Naive thymus-derived CD8-positive, alpha-beta T cell (primary cell): Measurements from ENCODE around the gene CAPN12. TPM values are rescaled to one million over a fixed set of nuclear protein-coding genes. Genes with fewer than 3 reads are reported as not detected.

Source experiments
- ATAC-seq, 2 donors: fragments of 150-1000 bp; cut with Tn5 transposase in 1 of 2; sonication (Bioruptor Pico), chemical (Tn5 transposase) in 1 of 2; 1 replicate in 1 of 2; 2 replicates in 1 of 2; pipeline ENCODE4 v1.10.0; 2021; ENCODE audit warnings: mild to moderate bottlenecking in 2 of 2, moderate library complexity in 2 of 2
- POLR2A ChIA-PET: fragments of 350-600 bp; sonication (Branson Sonifier 250); formaldehyde crosslinking; loops from one replicate; lab custom pipeline; 2021; ENCODE audit warnings: antibody characterized with exemption; lab: Charles Lee
- DNase-seq, 10 donors: peaks; one replicate each; pipeline versions ENCODE4 v3.0.0 to v3.0.0-alpha.2; 2020 to 2022
- H3K27ac Mint-ChIP-seq, 10 donors: one replicate each; pipeline ENCODE4 v1.8.0; 2020 to 2022; ENCODE audit warnings: mild to moderate bottlenecking in 10 of 10, mixed read lengths in 10 of 10, moderate library complexity in 4 of 10, inconsistent platforms in 1 of 10
- H3K27me3 Mint-ChIP-seq, 5 donors: one replicate each; pipeline ENCODE4 v1.8.0; 2021 to 2022; ENCODE audit warnings: mixed read lengths in 5 of 5
- H3K36me3 Mint-ChIP-seq, 3 donors: one replicate each; pipeline ENCODE4 v1.8.0; 2020 to 2022; ENCODE audit warnings: mixed read lengths in 3 of 3, mild to moderate bottlenecking in 2 of 3, inconsistent platforms in 1 of 3
- H3K4me1 Mint-ChIP-seq, 4 donors: one replicate each; pipeline ENCODE4 v1.8.0; 2021 to 2022; ENCODE audit warnings: mixed read lengths in 4 of 4
- H3K4me3 Mint-ChIP-seq, 10 donors: one replicate each; pipeline ENCODE4 v1.8.0; 2020 to 2022; ENCODE audit warnings: mild to moderate bottlenecking in 10 of 10, mixed read lengths in 10 of 10, moderate library complexity in 6 of 10, inconsistent platforms in 1 of 10
- H3K9me3 Mint-ChIP-seq, 9 donors: one replicate each; pipeline ENCODE4 v1.8.0; 2020 to 2022; ENCODE audit warnings: mixed read lengths in 9 of 9, mild to moderate bottlenecking in 3 of 9, inconsistent platforms in 1 of 9, moderate library complexity in 1 of 9
- polyA plus RNA-seq, 3 donors: library from polyadenylated mRNA; unstranded; fragments of 300-500 nt; fragmentation: Illumina TruSeq; gene quantifications; one replicate each; pipeline ENCODE4 v1.2.3, GENCODE V29; 2021
- total RNA-seq, 8 experiments: library from RNA in 2 of 8; stranded (reverse) in 2 of 8; gene quantifications; one replicate each; pipeline ENCODE4 v1.2.3 and lab custom pipeline; 2021 to 2026

CAPN12 gene
- total and polyA plus RNA-seq, 5 experiments from 2014 or later: 2.0 to 8.2 (median 6.2) TPM

- Mint-ChIP-seq H3K36me3 (no peaks in the 10 kb centered on the region), H3K4me1 (peaks cover 16 to 72% (median 49%) of the 10 kb centered on the region in 4 donors)
Measured at GRCh38 chr19:38734426-38735256, 9.6 kb downstream of the CAPN12 start.

DNA sequence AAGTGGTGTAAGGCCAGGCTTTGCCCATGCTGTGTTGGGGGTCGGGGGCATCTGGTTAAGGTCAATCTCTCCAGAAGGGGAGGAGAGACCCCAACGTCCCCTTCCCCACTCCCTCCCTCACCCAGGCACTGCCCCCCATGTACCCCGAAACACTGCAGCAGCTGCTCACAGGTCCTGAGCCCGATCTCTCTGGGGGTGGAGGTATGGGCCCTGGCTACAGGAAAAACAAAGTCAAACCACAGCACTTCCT, 10.2 kb downstream of the CAPN12 start:
- H3K4me1 Mint-ChIP-seq: peaks cover 15 to 68% (median 48%) of the 10 kb centered on the region in 4 donors
- peak in 1 of 2 donors; percentile 21 for ATAC-seq
- POLR2A ChIA-PET: interaction anchor here (0.8 to 2.6 kb wide), 6 partner anchors 35 to 153 kb away, joined by 3 to 16 read pairs (median 4); partner anchors contain the start of gene RINL
- H3K4me3 Mint-ChIP-seq: peak overlapping the region; percentile 71 to 86 (median 77)
- no peaks in the 10 kb centered on the region for H3K36me3 Mint-ChIP-seq
- H3K27ac Mint-ChIP-seq: peak overlapping the region in 9 of 10 donors; percentile 44 to 92 (median 82)
- peaks cover 0 to 3% (median 0%) of the 10 kb centered on the region in 5 donors for H3K27me3 Mint-ChIP-seq
- no peaks in the 10 kb centered on the region for H3K9me3 Mint-ChIP-seq
- no peak for DNase-seq

More at GRCh38 chr19:38734426-38735256, 9.6 kb downstream of the CAPN12 start:
- Mint-ChIP-seq H3K27me3 (peaks cover 0 to 3% (median 0%) of the 10 kb centered on the region in 5 donors), H3K4me3 (peak overlapping the region; percentile 71 to 86 (median 77)), H3K9me3 (no peaks in the 10 kb centered on the region), H3K27ac (peak overlapping the region; percentile 44 to 92 (median 80))
- peak in 4 of 10 donors; percentile 24 to 48 (median 46) for DNase-seq
- ATAC-seq: peak; percentile 40 to 50
- POLR2A ChIA-PET: interaction anchor here (0.5 to 2.6 kb wide), 11 partner anchors 10 to 825 kb away, joined by 3 to 16 read pairs (median 4); partner anchors contain the start of genes CAPN12, HNRNPL, MRPS12 and RINL

GRCh38 chr19:38733493-38734175, 10.6 kb downstream of the CAPN12 start:
- no peak for ATAC-seq
- Mint-ChIP-seq H3K4me1 (peaks cover 15 to 63% (median 44%) of the 10 kb centered on the region in 4 donors), H3K27me3 (peaks cover 0 to 3% (median 0%) of the 10 kb centered on the region in 5 donors), H3K27ac (peak overlapping the region; percentile 28 to 92 (median 80)), H3K4me3 (peak overlapping the region in 7 of 10 donors; percentile 72 to 86 (median 79)), H3K36me3 (no peaks in the 10 kb centered on the region), H3K9me3 (no peaks in the 10 kb centered on the region)
- POLR2A ChIA-PET: interaction anchor here (0.8 to 2.6 kb wide), 7 partner anchors 10 to 196 kb away, joined by 3 to 16 read pairs (median 4); partner anchors contain the start of genes MRPS12, RINL and SARS2
- no peak for DNase-seq

- peak overlapping the region in 5 of 10 donors; percentile 28 to 89 (median 81) for H3K27ac Mint-ChIP-seq
- H3K4me3 Mint-ChIP-seq: peak overlapping the region in 1 of 10 donors; percentile 54
- H3K27me3 Mint-ChIP-seq: peaks cover 0 to 3% (median 0%) of the 10 kb centered on the region in 5 donors
- no peaks in the 10 kb centered on the region for H3K36me3 Mint-ChIP-seq
- no peaks in the 10 kb centered on the region for H3K9me3 Mint-ChIP-seq
- H3K4me1 Mint-ChIP-seq: peaks cover 14 to 60% (median 42%) of the 10 kb centered on the region in 4 donors
- POLR2A ChIA-PET: interaction anchor here (0.8 to 2.6 kb wide), 6 partner anchors 9 to 197 kb away, joined by 3 to 16 read pairs (median 4); partner anchors contain the start of genes MRPS12, RINL and SARS2
- DNase-seq (no peak), ATAC-seq (no peak)
Measured at GRCh38 chr19:38733241-38733492, 11.1 kb downstream of the CAPN12 start.

- POLR2A ChIA-PET: no interaction called here
- H3K36me3 Mint-ChIP-seq: peaks cover 0 to 4% (median 0%) of the 10 kb centered on the region in 3 donors
- no peaks in the 10 kb centered on the region for H3K27me3 Mint-ChIP-seq
- DNase-seq: no peak
- H3K9me3 Mint-ChIP-seq: no peaks in the 10 kb centered on the region
- H3K4me3 Mint-ChIP-seq: no peak overlapping the region
- H3K4me1 Mint-ChIP-seq: peaks cover 10 to 50% (median 37%) of the 10 kb centered on the region in 4 donors
- peak overlapping the region in 6 of 10 donors; percentile 42 to 87 (median 66) for H3K27ac Mint-ChIP-seq
- ATAC-seq: no peak
Measured at GRCh38 chr19:38731654-38732301, 12.5 kb downstream of the CAPN12 start.

DNA sequence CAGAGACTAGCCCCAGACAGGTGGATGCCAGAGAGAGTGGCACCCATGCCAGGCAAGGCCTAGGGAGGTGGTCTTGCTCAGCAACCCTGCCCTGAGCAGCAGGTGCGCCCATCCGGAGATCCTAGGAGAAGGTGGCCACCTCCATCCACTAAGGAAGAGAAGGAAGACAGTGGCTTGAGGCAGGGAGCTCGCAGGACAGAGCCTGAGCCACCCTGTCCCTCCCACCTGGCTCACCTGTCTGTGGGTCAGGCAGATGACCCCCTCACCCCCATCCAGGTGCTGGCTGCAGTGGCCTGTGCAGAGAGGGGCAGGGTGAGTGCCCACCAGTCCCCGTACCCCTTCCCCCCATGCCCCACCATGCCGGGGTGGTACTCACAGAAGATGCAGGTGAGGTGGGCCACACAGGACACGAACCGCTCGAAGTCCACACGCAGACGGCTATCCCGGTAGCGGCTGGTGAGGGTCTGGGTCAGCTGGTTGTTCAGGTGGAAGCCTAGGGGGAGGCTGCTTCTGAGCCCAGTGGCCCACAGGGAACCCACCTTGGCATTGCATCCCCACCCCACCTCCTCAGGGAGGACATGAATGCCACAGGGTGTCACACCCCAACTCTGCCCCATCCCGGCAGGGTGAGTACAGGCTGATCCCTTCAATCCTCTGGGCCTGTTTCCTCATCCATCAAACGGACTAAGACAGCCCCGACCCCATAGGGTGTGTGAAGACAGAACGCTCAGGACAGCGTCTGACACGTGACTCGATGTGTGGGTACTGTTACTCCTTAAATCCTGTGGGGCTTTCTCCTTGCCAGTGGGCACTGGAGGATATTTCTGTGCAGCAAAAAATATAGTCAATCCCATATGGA, 13.3 kb downstream of the CAPN12 start:
- no peaks in the 10 kb centered on the region for H3K9me3 Mint-ChIP-seq
- peaks cover 7 to 44% (median 38%) of the 10 kb centered on the region in 4 donors for H3K4me1 Mint-ChIP-seq
- peak overlapping the region in 2 of 10 donors; percentile 62 to 87 for H3K27ac Mint-ChIP-seq
- peaks cover 0 to 11% (median 0%) of the 10 kb centered on the region in 3 donors for H3K36me3 Mint-ChIP-seq
- no peaks in the 10 kb centered on the region for H3K27me3 Mint-ChIP-seq
- POLR2A ChIA-PET: no interaction called here
- no peak for ATAC-seq
- no peak overlapping the region for H3K4me3 Mint-ChIP-seq
- DNase-seq: peak in 1 of 10 donors; percentile 61

GRCh38 chr19:38730470-38730730, 13.9 kb downstream of the CAPN12 start:
- DNase-seq (peak in 1 of 10 donors; percentile 23), ATAC-seq (no peak)
- H3K9me3 Mint-ChIP-seq: no peaks in the 10 kb centered on the region
- H3K27ac Mint-ChIP-seq: peak overlapping the region in 2 of 10 donors; percentile 61 to 62
- peaks cover 7 to 44% (median 37%) of the 10 kb centered on the region in 4 donors for H3K4me1 Mint-ChIP-seq
- POLR2A ChIA-PET: no interaction called here
- H3K4me3 Mint-ChIP-seq: no peak overlapping the region
- H3K36me3 Mint-ChIP-seq: peaks cover 0 to 12% (median 0%) of the 10 kb centered on the region in 3 donors
- H3K27me3 Mint-ChIP-seq: no peaks in the 10 kb centered on the region

GRCh38 chr19:38729653-38730469, 14.4 kb downstream of the CAPN12 start:
- no peak overlapping the region for H3K4me3 Mint-ChIP-seq
- H3K9me3 Mint-ChIP-seq: no peaks in the 10 kb centered on the region
- DNase-seq (peak; percentile 61 to 88 (median 76)), ATAC-seq (peak; percentile 82 to 83)
- no peaks in the 10 kb centered on the region for H3K27me3 Mint-ChIP-seq
- POLR2A ChIA-PET: no interaction called here
- H3K4me1 Mint-ChIP-seq: peaks cover 6 to 38% (median 32%) of the 10 kb centered on the region in 4 donors
- H3K27ac Mint-ChIP-seq: peak overlapping the region in 4 of 10 donors; percentile 27 to 61 (median 50)
- peaks cover 0 to 14% (median 0%) of the 10 kb centered on the region in 3 donors for H3K36me3 Mint-ChIP-seq

GRCh38 chr19:38728752-38729541, 15.3 kb downstream of the CAPN12 start:
- Mint-ChIP-seq H3K27me3 (no peaks in the 10 kb centered on the region), H3K36me3 (peaks cover 0 to 16% (median 0%) of the 10 kb centered on the region in 3 donors), H3K4me3 (no peak overlapping the region), H3K9me3 (no peaks in the 10 kb centered on the region), H3K4me1 (peaks cover 4 to 29% (median 23%) of the 10 kb centered on the region in 4 donors), H3K27ac (no peak overlapping the region)
- peak in 1 of 10 donors; percentile 46 for DNase-seq
- POLR2A ChIA-PET: no interaction called here
- ATAC-seq: no peak

- Mint-ChIP-seq H3K4me1 (peaks cover 4 to 26% (median 15%) of the 10 kb centered on the region in 4 donors), H3K36me3 (peaks cover 0 to 17% (median 0%) of the 10 kb centered on the region in 3 donors), H3K4me3 (no peak overlapping the region), H3K9me3 (no peaks in the 10 kb centered on the region), H3K27ac (no peak overlapping the region), H3K27me3 (no peaks in the 10 kb centered on the region)
- POLR2A ChIA-PET: no interaction called here
- DNase-seq (peak in 1 of 10 donors; percentile 48), ATAC-seq (no peak)
Measured at GRCh38 chr19:38727868-38728660, 16.2 kb downstream of the CAPN12 start.
